Measurements from ENCODE around the gene AHI1. TPM values are rescaled to one million over a fixed set of nuclear protein-coding genes. Genes with fewer than 3 reads are reported as not detected.

The AHI1 gene
- polyA plus RNA-seq, 1 of the 3 experiments (the other 2 are of a cell fraction), result 7.3 TPM

DNA sequence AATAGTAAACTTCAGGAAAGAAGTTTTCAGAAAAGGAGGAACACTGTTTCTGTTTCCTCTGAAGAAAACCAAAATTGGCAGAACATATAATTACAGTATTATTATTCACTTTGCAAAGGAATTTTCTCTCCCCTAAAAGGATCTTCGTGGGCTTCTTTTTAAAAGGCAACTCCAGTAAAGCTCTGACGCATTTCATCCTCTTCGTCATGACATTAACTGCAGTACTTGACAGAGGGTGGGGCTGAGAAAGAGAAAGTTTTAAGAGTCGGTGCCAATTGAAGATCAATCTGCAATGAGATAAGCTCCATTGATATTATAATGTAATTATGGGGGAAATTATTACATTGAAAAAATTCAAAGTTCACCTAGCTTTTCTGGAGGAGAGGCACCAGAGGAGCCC, 240.7 kb downstream of the AHI1 start:
- Histone ChIP-seq H3K9ac (no peak overlapping the region), H2AFZ (ENCODE audit: low read depth) (no peak overlapping the region), H3K36me3 (replicated peaks in 1 of 2; ENCODE audit: control insufficient read depth in 1 of 2, insufficient read depth in 2 of 2, low read length in 1 of 2) (no peaks in the 10 kb centered on the region), H4K20me1 (ENCODE audit: insufficient read depth) (no peaks in the 10 kb centered on the region), H3K27ac (ENCODE audit: low read depth in 2 of 2, low read length in 1 of 2) (no peak overlapping the region), H3F3A (replicated peaks; ENCODE audit: insufficient read depth) (no peaks in the 10 kb centered on the region), H3K27me3 (ENCODE audit: insufficient read depth) (no peaks in the 10 kb centered on the region), H3K4me2 (no peak overlapping the region), H3K79me2 (ENCODE audit: insufficient read depth) (no peaks in the 10 kb centered on the region), H3K9me2 (no peaks in the 10 kb centered on the region), H3K4me3 (ENCODE audit: low read depth in 2 of 2, low read length in 1 of 2) (no peak overlapping the region), H3K9me3 (no peaks in the 10 kb centered on the region), H3K4me1 (ENCODE audit: control insufficient read depth in 1 of 2, insufficient read depth in 2 of 2, low read depth in 1 of 2, low read length in 1 of 2) (no peaks in the 10 kb centered on the region; a peak in 1 of 4 replicates)
- WGBS (ENCODE audit: low lambda C conversion rate), result 76% methylated on average over 4 of the region's 4 CpGs
- CTCF ChIA-PET, result no interaction called here
- TF ChIP-seq SMC3 (IDR thresholded peaks at IDR 0.05; ENCODE audit: low read depth, low read length) (no peak), MXI1 (IDR thresholded peaks at IDR 0.05; ENCODE audit: low read depth, low read length) (no peak)
- POLR2A ChIA-PET, result no interaction called here
- DNase-seq, result no peak

DNA sequence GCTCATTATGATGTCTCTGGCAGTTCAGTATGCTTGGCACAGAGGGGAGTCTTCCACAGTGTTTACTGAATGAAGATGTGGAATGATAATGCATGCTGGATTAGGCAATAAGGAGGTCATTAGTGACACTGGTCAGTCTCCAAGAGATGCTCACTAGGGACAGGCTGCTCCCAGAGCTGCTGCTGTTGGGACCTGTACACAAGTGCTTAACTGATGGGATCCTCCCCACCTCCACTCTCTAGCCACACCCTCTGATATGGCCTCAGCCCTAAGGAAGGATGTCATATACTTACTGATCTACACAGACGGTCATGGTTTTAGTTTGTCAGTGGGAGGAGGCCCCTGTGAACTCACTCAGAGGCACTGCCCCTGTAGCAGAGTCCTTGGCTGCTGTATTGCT, 243.1 kb downstream of the AHI1 start:
- CTCF ChIA-PET, result no interaction called here
- Histone ChIP-seq H3F3A (replicated peaks; ENCODE audit: insufficient read depth) (peaks cover 6% of the 10 kb centered on the region), H3K9me2 (no peaks in the 10 kb centered on the region), H3K4me1 (ENCODE audit: control insufficient read depth in 1 of 2, insufficient read depth in 2 of 2, low read depth in 1 of 2, low read length in 1 of 2) (no peaks in the 10 kb centered on the region; a peak in 1 of 4 replicates), H3K9me3 (no peaks in the 10 kb centered on the region), H3K4me3 (ENCODE audit: low read depth in 2 of 2, low read length in 1 of 2) (no peak overlapping the region), H3K36me3 (replicated peaks in 1 of 2; ENCODE audit: control insufficient read depth in 1 of 2, insufficient read depth in 2 of 2, low read length in 1 of 2) (no peaks in the 10 kb centered on the region), H3K9ac (no peak overlapping the region), H3K27ac (ENCODE audit: low read depth in 2 of 2, low read length in 1 of 2) (no peak overlapping the region), H3K79me2 (ENCODE audit: insufficient read depth) (no peaks in the 10 kb centered on the region), H3K4me2 (no peak overlapping the region), H2AFZ (ENCODE audit: low read depth) (no peak overlapping the region), H3K27me3 (ENCODE audit: insufficient read depth) (no peaks in the 10 kb centered on the region), H4K20me1 (ENCODE audit: insufficient read depth) (no peaks in the 10 kb centered on the region)
- POLR2A ChIA-PET, result no interaction called here
- 50% methylated on average over 1 of the region's 1 CpG for WGBS (ENCODE audit: low lambda C conversion rate)
- DNase-seq, result no peak
- TF ChIP-seq RCOR1 (IDR thresholded peaks at IDR 0.05; ENCODE audit: low read length) (no peak), FOSL2 (IDR thresholded peaks at IDR 0.05; ENCODE audit: borderline replicate concordance, low read depth) (no peak), NFIC (IDR thresholded peaks at IDR 0.05; ENCODE audit: borderline replicate concordance) (no peak), RAD21 (IDR thresholded peaks at IDR 0.05; ENCODE audit: low read length) (no peak), JUND (IDR thresholded peaks at IDR 0.05) (no peak)
- TF ChIP-seq, protein P1, sequence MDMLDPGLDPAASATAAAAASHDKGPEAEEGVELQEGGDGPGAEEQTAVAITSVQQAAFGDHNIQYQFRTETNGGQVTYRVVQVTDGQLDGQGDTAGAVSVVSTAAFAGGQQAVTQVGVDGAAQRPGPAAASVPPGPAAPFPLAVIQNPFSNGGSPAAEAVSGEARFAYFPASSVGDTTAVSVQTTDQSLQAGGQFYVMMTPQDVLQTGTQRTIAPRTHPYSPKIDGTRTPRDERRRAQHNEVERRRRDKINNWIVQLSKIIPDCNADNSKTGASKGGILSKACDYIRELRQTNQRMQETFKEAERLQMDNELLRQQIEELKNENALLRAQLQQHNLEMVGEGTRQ (IDR thresholded peaks at IDR 0.05; ENCODE audit: borderline replicate concordance, low read depth, low read length), result no peak
- TF ChIP-seq, protein P2, sequence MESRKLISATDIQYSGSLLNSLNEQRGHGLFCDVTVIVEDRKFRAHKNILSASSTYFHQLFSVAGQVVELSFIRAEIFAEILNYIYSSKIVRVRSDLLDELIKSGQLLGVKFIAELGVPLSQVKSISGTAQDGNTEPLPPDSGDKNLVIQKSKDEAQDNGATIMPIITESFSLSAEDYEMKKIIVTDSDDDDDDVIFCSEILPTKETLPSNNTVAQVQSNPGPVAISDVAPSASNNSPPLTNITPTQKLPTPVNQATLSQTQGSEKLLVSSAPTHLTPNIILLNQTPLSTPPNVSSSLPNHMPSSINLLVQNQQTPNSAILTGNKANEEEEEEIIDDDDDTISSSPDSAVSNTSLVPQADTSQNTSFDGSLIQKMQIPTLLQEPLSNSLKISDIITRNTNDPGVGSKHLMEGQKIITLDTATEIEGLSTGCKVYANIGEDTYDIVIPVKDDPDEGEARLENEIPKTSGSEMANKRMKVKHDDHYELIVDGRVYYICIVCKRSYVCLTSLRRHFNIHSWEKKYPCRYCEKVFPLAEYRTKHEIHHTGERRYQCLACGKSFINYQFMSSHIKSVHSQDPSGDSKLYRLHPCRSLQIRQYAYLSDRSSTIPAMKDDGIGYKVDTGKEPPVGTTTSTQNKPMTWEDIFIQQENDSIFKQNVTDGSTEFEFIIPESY (IDR thresholded peaks at IDR 0.05; ENCODE audit: borderline replicate concordance, low read depth), result no peak
